Stimulated activated naive CD4-positive, alpha-beta T cell treated with Interleukin-2 at 50 U/mL for 16 hours (primary cell): Measurements from ENCODE around the gene MAST4.
"Not testable (repeated sequence)": the region's sequence is repeated elsewhere in the genome, so short reads cannot be mapped to it uniquely, and the experiment has no call there.

ENCODE experiments used
- DNase-seq: peaks from one replicate; lab custom pipeline; 2025; lab: John Stamatoyannopoulos, UW

MAST4 gene

DNA sequence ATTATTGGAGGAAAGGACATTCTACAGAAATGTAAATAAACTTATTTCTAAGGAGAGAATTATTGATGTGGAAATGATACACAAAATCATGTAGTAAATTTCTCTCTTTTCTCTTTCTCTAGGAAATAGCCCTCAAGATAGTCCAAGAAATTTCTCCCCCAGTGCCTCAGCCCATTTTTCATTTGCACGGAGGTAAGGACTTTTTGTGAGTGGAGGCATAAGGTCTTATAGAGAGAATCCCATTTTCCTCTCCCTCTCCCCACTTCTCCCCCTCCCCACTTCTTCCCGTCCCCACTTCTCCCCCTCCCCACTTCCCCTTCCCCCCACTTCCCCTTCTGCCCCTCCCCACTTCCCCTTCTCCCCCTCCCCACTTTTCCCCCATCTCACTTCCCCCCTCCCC lies 493.8 kb downstream of the MAST4 start:
- no peak for DNase-seq

DNA sequence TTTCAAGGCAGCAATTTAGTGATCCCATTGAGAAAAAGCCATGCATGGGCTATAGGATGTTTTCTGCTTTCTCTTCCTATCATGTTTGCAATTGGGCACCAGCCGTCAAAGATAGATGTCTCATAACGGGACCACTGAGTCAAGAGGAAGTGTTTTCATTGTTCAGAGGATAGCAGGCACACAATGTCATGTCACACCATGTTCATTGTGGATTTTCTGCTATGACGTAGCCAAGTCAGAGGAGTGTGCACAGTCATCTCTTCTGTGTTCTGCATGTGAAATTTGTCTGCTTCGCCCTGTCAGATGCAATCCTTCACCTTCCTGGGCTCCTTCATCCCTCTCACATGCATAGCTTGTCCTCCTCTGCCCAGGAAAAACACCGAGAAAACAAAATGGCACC lies 494.4 kb downstream of the MAST4 start:
- no peak for DNase-seq

DNA sequence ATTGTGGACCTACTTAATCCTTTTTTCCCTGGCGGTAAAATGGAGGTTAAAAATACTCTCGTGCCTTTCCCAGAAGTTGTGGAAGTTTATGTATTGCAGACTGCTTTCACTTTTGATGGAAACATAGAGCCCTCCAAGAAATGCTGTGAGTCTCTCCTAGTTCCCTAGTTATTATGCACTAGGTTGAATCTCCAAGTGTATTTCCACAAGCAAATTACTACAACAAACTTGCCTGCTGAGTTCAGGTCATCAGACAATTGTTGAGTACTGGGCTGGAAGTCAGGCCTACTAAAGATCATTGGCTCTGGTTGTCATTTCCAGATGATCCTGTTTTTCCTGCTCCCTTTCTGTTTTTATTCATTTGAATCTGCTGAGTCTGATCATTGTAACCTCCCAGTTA lies 496.3 kb downstream of the MAST4 start:
- DNase-seq = no peak

DNA sequence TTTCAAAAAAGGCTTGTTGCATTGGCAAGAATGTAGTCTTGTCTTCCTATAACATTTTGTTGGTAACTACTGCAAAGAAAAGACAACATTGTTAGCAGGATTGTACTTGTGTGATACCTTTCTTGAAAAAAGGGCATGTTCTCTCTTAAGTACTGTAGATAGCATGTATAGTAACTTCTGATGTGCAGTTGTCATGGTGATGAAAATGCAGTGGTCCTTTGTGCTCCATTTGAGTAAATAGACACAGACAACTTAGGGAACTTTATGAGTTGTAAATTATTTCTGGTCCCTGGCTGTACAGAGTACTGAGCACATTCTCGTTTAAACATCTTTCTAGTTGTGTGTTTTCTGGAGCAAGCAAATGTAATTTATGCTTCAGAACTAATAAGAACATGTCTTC lies 497.1 kb downstream of the MAST4 start:
- DNase-seq = no peak

DNA sequence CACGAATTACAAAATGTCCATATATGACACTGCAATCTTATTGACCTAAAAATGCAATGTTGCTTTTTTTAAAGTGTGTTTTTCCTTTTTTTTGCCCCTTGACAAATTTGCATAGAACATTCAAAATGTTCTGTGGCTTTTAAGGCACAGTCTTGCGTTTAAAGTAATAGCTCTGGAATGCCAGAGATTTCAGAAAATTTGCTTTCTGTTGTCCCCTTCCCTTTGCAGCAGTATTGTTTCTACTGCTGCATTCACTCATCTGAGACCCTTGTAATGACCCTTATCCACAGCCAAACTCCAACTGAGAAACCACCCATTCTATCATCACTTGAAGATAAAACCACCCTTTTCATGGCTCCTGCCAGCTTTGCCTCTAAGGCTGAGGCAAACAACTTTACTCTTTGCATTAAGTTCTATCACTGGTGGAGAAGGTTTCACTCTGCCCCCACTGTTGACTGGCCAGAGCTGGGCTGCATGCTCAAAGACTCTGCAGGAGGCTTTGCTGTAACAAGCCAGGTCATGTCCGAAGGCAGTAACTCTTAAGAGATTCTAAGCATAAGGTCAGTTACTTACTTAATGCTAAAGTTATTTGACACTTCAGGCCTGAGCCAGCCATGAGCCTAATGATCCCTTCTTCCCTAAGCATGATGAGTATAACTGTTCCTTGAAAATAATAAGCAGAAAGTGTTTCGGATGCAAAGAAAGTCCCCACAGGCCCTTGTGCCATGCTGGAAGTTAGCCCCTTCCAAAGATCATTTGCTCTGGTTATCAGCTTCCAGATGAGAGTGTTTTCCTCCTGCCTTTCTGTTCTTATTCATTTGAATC lies 498.5 kb downstream of the MAST4 start:
- no peak for DNase-seq

DNA sequence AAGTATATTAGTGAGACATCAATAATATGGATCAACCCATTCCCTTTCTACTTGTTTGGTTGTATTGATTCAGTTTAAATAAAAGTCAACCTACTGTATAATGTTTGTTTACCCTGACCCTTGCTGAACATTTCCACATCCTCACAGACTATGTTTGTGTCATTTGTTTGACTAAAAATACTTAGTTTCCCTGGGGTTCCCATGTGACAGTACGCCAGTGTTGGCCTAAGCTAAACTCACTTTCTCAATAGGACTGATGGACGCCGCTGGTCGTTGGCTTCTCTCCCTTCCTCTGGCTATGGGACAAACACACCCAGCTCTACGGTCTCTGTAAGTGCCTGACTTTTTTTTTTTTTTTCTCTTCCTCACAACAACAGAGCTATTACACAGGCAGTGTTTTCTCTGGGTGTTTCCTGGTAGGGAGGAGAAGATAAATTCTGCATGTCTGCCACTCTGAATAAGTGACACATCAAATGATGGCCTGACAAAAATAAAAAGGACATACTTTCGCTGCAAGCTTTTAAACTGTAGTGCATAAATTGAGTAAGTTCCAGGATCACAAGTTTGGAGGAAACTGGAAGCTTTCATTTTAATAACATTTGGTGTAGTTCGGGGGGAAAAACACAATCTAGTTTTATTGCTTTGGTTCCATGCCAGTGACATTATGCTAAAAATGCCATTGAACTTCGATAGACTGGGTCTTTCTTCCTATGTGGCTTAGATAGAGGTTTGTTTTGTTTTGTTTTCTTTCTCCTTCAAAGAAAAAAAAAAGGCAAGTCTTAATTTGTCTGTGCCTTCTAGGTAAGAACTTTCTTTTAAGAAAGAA lies 499.4 kb downstream of the MAST4 start:
- DNase-seq = no peak

- no peak for DNase-seq
Measured at GRCh38 chr5:67098656-67099055, 502.5 kb downstream of the MAST4 start.

DNA sequence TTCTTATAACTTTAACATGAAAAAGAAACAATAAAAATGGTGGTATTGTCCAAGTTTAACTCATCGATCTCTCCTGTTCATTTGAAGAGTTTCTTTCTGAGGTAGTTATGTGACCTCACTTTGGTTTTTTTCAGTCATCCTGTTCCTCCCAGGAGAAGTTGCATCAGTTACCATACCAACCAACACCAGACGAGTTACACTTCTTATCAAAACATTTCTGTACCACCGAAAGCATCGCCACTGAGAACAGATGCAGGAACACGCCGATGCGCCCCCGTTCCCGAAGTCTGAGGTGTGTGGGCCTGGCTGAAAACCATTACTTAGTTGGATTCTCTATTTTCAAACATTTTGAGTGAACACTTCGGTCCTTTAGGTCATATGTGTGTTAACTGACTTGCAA lies 504.1 kb downstream of the MAST4 start:
- DNase-seq = peak; percentile 5

GRCh38 chr5:67102708-67103107 lies 506.5 kb downstream of the MAST4 start:
- DNase-seq = no peak

DNA sequence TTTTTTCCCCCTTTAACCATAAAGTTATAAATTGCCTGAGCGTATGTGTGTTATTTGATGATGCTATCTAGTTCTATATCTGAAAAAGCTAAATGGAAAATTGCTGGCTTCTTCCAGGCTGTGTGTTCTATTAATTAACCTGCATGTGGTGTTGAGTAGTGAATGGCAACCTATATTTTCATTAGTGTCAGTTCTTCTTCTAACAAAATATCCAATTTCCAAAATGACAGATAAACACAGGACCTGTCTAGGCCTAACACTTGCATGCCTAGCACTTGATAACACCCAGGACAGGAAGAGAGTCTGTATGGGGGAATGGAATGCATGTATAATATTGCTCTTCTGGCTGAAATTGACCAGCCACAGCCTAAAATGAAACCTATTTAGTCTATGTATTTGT lies 508.7 kb downstream of the MAST4 start:
- no peak for DNase-seq

DNA sequence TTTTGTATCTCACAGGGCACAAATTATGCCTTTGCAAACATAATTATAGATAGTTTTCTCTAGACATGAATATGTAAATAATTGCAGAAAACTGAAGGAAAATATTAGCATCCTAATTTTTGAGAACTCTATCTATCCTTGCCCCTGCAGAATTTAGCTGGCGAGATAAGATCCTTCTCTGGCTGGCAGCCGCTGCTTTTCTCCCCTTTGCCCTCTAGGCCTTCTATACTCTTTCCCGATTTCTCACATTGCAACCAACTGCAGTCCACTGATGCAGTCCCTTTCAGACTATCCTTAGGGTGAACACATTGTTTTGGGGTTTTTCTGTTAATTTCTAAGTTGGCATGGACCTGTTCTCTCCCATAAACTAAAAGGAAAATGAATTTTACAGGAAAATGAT lies 509.1 kb downstream of the MAST4 start:
- no peak for DNase-seq

DNA sequence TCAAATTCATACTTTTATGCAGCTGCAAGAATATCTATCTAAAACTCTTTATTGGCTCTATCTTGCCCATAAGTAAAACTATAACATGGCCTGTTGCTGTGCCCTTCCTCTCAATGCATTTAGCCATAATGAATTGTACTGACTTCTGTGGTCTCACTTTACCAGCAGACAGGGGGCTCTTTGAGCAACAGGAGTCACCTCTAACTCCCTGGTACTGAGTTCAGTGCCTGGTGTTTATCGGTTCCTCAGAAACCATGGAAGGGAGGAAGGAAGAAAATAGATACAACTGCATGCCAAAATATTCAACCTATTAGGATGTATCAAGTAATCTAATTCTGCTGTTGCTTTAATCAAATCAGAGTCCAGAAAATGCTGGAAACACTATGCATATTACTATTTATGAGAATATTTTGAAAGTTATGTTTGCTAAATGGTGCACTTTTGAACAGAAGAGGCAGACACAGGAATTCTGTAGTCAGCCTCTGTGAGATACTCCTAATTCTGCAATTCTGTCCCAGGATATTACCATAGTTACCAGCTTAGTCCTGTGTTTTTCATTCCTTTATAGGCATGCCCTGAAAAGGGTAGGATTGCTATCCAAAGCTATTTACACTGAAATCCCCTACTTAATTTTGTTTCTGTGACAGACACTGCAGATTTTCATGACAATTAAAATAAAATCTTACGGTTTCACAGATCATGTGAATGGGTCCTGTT lies 510.6 kb downstream of the MAST4 start:
- DNase-seq = no peak

- no peak for DNase-seq
Measured at GRCh38 chr5:67111779-67112178, 515.6 kb downstream of the MAST4 start.

DNA sequence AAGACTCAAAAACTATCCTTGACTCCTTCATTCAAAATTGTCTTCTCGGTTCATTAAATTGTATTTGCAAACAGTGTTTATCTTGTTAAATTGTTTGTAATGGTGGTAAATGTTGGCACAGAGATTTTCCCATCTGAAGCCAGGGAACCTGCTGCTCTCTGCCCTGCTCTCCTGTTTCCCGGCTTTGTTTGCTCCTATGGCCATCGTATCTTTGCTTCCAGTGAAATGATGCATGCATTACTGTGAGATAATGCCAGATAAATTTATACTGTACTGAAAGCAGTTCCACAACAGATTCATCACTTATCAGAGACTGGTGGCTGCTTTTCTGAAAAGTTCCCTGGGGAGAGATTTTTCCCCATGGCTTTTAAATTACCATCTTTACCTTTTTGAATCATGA lies 519.1 kb downstream of the MAST4 start:
- no peak for DNase-seq

GRCh38 chr5:67115817-67116216 lies 519.6 kb downstream of the MAST4 start:
- no peak for DNase-seq

GRCh38 chr5:67118050-67118620 lies 521.9 kb downstream of the MAST4 start:
- no peak for DNase-seq

DNA sequence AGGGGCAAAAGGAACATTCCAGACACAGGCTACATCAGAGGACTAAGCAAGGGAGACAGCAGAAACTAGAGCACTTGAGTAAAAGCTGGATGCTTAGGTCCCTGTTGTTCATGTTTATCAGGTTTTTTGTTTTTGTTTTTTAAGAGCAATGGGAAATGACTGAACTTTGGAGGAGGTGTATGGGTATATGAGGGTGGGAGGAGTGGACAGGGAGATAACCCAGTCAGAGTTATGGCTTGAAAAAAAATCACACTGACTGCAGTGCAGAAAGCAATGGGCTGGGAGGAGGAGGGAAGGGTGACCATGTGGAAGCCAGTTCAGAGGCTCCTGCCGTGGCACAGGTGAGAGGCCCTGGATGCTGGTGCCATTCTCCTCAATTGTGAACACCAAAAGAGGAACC lies 522.8 kb downstream of the MAST4 start:
- DNase-seq = no peak

GRCh38 chr5:67120032-67120431 lies 523.8 kb downstream of the MAST4 start:
- no peak for DNase-seq

- DNase-seq = no peak
Measured at GRCh38 chr5:67123819-67124218, 527.6 kb downstream of the MAST4 start.

GRCh38 chr5:67124556-67124955 lies 528.4 kb downstream of the MAST4 start:
- DNase-seq = no peak

- not testable (repeated sequence) for DNase-seq
Measured at GRCh38 chr5:67127347-67127895, 531.2 kb downstream of the MAST4 start.

DNA sequence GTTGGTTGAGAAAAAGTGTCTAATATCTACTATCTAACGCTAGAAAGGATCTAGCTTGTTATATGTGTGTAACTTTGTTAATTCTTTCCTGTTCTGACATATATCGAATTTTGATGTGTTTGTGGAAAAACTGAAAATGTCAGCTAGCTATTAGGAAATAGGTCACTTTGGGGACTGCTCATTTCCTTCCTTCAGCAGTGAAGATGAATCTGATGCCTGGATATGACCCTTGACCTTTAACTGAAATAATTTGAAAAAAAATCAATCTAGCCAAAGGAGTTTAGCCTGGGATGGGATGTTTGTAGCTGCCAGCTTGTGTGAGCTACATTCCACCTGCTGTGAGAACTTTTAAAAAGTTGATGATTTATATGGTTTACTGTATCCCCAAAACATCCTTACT lies 533.6 kb downstream of the MAST4 start:
- DNase-seq = no peak
